ENCODE measurements around the gene ANKS1A. TPM values are rescaled to one million over a fixed set of nuclear protein-coding genes. Genes with fewer than 3 reads are reported as not detected.

ANKS1A gene
- polyA plus RNA-seq, 3 donors: 1.7 to 8.0 (median 3.1) TPM

DNA sequence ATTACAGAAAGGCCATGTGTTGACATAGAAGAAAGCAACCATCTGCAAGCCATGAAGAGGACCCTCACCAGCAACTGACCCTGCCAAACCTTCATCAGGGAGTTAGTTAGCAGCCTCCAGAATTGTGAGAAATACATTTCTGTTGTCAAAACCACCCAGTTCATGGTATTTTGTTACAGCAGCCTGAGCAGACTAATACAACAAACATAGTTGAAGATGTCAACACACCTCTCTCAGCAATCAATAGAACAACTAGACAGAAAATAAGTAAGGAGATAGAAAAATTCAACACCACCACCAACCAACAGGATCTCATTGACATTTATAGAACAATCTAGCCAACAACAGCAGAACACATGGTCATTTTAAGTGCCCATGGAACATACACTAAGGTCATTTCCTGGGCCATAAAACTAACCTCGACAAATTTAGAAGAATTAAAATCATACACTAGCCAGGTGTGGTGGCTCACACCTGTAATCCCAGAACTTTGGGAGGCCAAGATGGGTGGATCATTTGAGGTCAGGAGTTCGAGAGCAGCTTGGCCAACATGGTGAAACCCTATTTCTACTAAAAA is 219.3 kb downstream of the ANKS1A start:
- no peak for DNase-seq
- H3K27me3 Mint-ChIP-seq (ENCODE audit: low read depth in 3 of 3): peaks cover 0 to 4% (median 0%) of the 10 kb centered on the region in 3 donors
- TF ChIP-seq, protein P1, sequence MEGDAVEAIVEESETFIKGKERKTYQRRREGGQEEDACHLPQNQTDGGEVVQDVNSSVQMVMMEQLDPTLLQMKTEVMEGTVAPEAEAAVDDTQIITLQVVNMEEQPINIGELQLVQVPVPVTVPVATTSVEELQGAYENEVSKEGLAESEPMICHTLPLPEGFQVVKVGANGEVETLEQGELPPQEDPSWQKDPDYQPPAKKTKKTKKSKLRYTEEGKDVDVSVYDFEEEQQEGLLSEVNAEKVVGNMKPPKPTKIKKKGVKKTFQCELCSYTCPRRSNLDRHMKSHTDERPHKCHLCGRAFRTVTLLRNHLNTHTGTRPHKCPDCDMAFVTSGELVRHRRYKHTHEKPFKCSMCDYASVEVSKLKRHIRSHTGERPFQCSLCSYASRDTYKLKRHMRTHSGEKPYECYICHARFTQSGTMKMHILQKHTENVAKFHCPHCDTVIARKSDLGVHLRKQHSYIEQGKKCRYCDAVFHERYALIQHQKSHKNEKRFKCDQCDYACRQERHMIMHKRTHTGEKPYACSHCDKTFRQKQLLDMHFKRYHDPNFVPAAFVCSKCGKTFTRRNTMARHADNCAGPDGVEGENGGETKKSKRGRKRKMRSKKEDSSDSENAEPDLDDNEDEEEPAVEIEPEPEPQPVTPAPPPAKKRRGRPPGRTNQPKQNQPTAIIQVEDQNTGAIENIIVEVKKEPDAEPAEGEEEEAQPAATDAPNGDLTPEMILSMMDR (IDR thresholded peaks at IDR 0.05): no peak
- no peaks in the 10 kb centered on the region for H3K36me3 ChIP-seq (replicated peaks in 1 of 2; ENCODE audit: control insufficient read depth in 1 of 2, insufficient read depth in 2 of 2, low read length in 2 of 2)
- H3K79me2 ChIP-seq (ENCODE audit: insufficient read depth, low read length): no peaks in the 10 kb centered on the region
- H3K4me3 Mint-ChIP-seq: no peak overlapping the region
- no peaks in the 10 kb centered on the region for H3K9me3 ChIP-seq (replicated peaks in 1 of 2; ENCODE audit: control insufficient read depth in 1 of 2, insufficient read depth in 1 of 2, low read length in 2 of 2)
- H3K9me3 Mint-ChIP-seq: peaks cover 3 to 15% (median 9%) of the 10 kb centered on the region in 7 donors
- H3K27ac ChIP-seq (ENCODE audit: low read depth in 1 of 2, low read length in 2 of 2): no peak overlapping the region
- no peak overlapping the region for H3K9ac ChIP-seq (ENCODE audit: insufficient read depth, low read length, poor library complexity, severe bottlenecking)
- no peaks in the 10 kb centered on the region for H3K27me3 ChIP-seq (ENCODE audit: control insufficient read depth in 2 of 2, insufficient read depth in 2 of 2, low read length in 2 of 2)
- H3K36me3 Mint-ChIP-seq: no peaks in the 10 kb centered on the region
- no peaks in the 10 kb centered on the region for H3K4me1 Mint-ChIP-seq
- H4K20me1 ChIP-seq (ENCODE audit: insufficient read depth, low read length): no peaks in the 10 kb centered on the region
- no peaks in the 10 kb centered on the region for H3K4me1 ChIP-seq (ENCODE audit: control insufficient read depth in 1 of 2, insufficient read depth in 2 of 2, low read length in 2 of 2)
- H3K27ac Mint-ChIP-seq: peak overlapping the region in 1 of 7 donors; percentile 8
- no peak overlapping the region for H3K4me2 ChIP-seq (replicated peaks; ENCODE audit: extremely low read depth, low read length, poor library complexity, severe bottlenecking)
- intact Hi-C loops (cut with micrococcal nuclease): no loop called here
- no peak overlapping the region for H3K4me3 ChIP-seq (replicated peaks in 1 of 3; ENCODE audit: low read depth in 2 of 3, low read length in 3 of 3)
- no CpG with 5 or more reads among the region's 2 CpGs for WGBS (ENCODE audit: insufficient coverage)
- no peak overlapping the region for H2AFZ ChIP-seq (ENCODE audit: insufficient read depth, low read depth, low read length, poor library complexity, severe bottlenecking)

DNA sequence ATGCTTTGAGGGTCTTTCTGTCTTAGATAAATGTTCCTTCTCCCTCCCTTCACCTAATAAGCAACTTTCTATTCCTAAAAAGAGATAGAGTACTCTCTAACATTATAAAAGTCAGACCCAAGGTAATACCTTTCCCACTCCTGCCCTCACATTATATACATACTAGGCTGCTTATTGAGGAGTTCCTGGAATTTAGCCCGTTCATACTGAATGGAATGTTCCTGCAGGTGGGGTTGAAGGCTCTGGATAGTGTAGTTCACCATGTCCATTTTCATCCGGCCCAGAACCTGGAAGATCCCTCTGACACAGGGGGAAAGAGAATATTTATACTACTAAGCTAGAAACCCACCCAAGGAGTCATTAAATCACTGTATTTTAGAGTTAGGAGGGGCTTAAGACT is 231.7 kb downstream of the ANKS1A start:
- Histone ChIP-seq H3K27ac (ENCODE audit: low read depth in 1 of 2, low read length in 2 of 2) (no peak overlapping the region), H3K9ac (ENCODE audit: insufficient read depth, low read length, poor library complexity, severe bottlenecking) (no peak overlapping the region), H3K4me1 (ENCODE audit: control insufficient read depth in 1 of 2, insufficient read depth in 2 of 2, low read length in 2 of 2) (no peaks in the 10 kb centered on the region), H3K36me3 (replicated peaks in 1 of 2; ENCODE audit: control insufficient read depth in 1 of 2, insufficient read depth in 2 of 2, low read length in 2 of 2) (no peaks in the 10 kb centered on the region), H3K4me3 (replicated peaks in 1 of 3; ENCODE audit: low read depth in 2 of 3, low read length in 3 of 3) (no peak overlapping the region), H3K27me3 (ENCODE audit: control insufficient read depth in 2 of 2, insufficient read depth in 2 of 2, low read length in 2 of 2) (no peaks in the 10 kb centered on the region), H3K79me2 (ENCODE audit: insufficient read depth, low read length) (no peaks in the 10 kb centered on the region), H3K4me2 (replicated peaks; ENCODE audit: extremely low read depth, low read length, poor library complexity, severe bottlenecking) (no peak overlapping the region), H3K9me3 (replicated peaks in 1 of 2; ENCODE audit: control insufficient read depth in 1 of 2, insufficient read depth in 1 of 2, low read length in 2 of 2) (no peaks in the 10 kb centered on the region), H2AFZ (ENCODE audit: insufficient read depth, low read depth, low read length, poor library complexity, severe bottlenecking) (no peak overlapping the region), H4K20me1 (ENCODE audit: insufficient read depth, low read length) (no peaks in the 10 kb centered on the region)
- Mint-ChIP-seq H3K27ac (no peak overlapping the region), H3K4me3 (no peak overlapping the region), H3K27me3 (ENCODE audit: low read depth in 3 of 3) (peaks cover 0 to 1% (median under 1%) of the 10 kb centered on the region in 3 donors), H3K4me1 (no peaks in the 10 kb centered on the region), H3K9me3 (peaks cover 0 to 9% (median 3%) of the 10 kb centered on the region in 7 donors), H3K36me3 (no peaks in the 10 kb centered on the region)
- intact Hi-C loops (cut with micrococcal nuclease): no loop called here
- no CpG with 5 or more reads among the region's 2 CpGs for WGBS (ENCODE audit: insufficient coverage)
- TF ChIP-seq, protein P1 (IDR thresholded peaks at IDR 0.05): no peak
- DNase-seq: no peak

Data from CD14-positive monocyte (primary cell).